OCI-LY3 (cell line): ENCODE measurements around the gene SLC44A1.

Source experiments
- CTCF ChIP-seq: fragments of 200-600, 300-600 bp; sonication (generic); IDR thresholded peaks from 2 replicates; pipeline ENCODE4 v1.5.1; 2014; ENCODE audit warnings: antibody characterized with exemption, low read length, low read depth
- EZH2phosphoT487 ChIP-seq: fragments of 200-600 bp; shearing (Covaris generic); IDR thresholded peaks from 2 replicates; pipeline ENCODE4 v1.6.1; 2018; ENCODE audit warnings: antibody characterized with exemption, mixed run types, low read depth

- TF ChIP-seq CTCF (no peak), EZH2phosphoT487 (no peak)
These were observed 222.5 kb downstream of the SLC44A1 start for GRCh38 chr9:105466898-105467455.
